WI38 (cell line): ENCODE measurements around the gene SPATS2L.

Experiments
- H3K4me3 ChIP-seq: 2 replicates; pipeline ENCODE4 v1.5.1; 2011; ENCODE audit warnings: low read depth, mild to moderate bottlenecking, control low read depth, low read length
- CTCF ChIP-seq: IDR thresholded peaks from 2 replicates; pipeline ENCODE4 v1.5.1; 2012; ENCODE audit warnings: low read depth, mild to moderate bottlenecking, control low read depth, low read length

Gene SPATS2L

GRCh38 chr2:200417366-200417765, 110.9 kb downstream of the SPATS2L start:
- TF ChIP-seq CTCF, result no peak
- no peak overlapping the region for H3K4me3 ChIP-seq

GRCh38 chr2:200418399-200418798, 111.9 kb downstream of the SPATS2L start:
- TF ChIP-seq CTCF, result no peak

DNA sequence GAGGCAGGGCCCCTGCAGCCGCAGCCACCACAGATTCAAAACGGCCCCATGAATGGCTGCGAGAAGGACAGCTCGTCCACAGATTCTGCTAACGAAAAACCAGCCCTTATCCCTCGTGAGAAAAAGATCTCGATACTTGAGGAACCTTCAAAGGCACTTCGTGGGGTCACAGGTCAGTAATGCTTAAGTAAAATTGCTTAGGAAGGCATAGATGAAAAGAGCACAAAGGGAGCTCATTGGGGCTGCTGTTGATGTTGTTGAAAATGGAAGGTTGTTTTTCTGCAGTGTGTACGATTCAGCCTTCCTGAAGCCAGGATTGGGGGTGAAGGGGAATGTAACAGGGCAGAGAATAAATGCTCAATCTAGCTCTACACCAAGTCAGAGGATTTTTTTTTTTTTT, 112.8 kb downstream of the SPATS2L start:
- TF ChIP-seq CTCF, result no peak
- H3K4me3 ChIP-seq, result no peak overlapping the region

More at GRCh38 chr2:200418399-200418798, 111.9 kb downstream of the SPATS2L start:
- no peak overlapping the region for H3K4me3 ChIP-seq

- no peak overlapping the region for H3K4me3 ChIP-seq
- no peak for TF ChIP-seq CTCF
Observed at GRCh38 chr2:200421270-200421669, 114.8 kb downstream of the SPATS2L start.

- no peak for TF ChIP-seq CTCF
- H3K4me3 ChIP-seq, result no peak overlapping the region
Observed at GRCh38 chr2:200422071-200422470, 115.6 kb downstream of the SPATS2L start.

DNA sequence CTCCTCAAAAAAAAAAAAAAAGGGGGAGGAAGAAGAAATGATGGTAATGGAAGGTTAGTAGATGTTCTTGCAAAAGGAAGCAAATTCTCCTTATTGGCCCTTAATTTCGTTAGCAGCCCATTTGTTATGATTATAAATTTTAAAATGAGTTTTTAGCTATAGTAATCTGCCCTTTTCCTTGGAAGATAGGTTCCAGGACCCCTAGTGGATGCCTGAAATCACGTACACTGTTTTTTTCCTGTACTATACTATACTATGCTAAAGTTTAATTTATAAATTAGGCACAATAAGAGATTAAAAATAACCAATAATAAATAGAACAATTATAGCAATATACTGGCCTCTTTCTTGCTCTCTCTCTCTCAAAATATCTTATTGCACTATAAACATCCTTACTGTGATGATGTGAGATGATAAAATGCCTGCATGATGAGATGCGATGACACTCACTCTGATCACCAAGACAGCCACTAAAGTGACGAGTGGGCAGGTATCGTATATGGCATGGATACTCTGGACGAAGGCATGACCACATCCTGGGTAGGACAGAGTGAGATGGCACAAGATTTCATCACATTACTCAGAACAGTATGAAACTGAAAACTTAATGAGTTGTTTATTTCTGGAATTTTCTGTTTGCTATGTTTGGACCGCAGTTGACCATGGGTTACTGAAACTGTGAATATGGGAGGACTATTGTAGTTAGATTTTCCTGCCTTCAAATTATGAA, 116.2 kb downstream of the SPATS2L start:
- TF ChIP-seq CTCF, result no peak
- H3K4me3 ChIP-seq, result no peak overlapping the region

- no peak for TF ChIP-seq CTCF
- H3K4me3 ChIP-seq, result no peak overlapping the region
Observed at GRCh38 chr2:200423541-200423940, 117.0 kb downstream of the SPATS2L start.
